Measurements from ENCODE around the gene INTS3.

The INTS3 gene

DNA sequence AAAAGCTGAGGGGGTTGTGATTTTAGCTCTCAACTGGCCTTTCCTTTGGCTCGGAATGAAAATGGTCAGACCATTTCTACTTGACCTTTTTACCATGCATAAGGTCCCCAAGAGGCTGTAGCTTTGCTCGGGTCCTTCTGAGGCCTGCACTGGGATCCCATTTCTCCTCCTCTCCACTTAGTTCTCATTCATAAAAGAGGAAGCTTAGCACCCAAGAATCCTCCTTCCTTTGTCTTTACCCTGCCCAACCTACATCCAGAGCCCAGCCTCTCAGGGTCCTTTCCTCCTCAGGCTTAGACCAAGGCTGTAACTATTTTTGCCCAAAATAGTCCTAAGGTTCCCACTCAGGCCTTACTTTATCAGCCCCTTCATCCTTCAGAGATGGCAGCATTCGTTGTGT is 41.4 kb downstream of the INTS3 start:
- TF ChIP-seq PAX5 (IDR thresholded peaks at IDR 0.05; ENCODE audit: insufficient read depth, low read length, severe bottlenecking) = no peak
- TF ChIP-seq SPI1 (IDR thresholded peaks at IDR 0.05; ENCODE audit: low read depth, low read length) = no peak
- TF ChIP-seq POLR2A (IDR thresholded peaks at IDR 0.05; ENCODE audit: low read depth, low read length) = no peak
- no peak for TF ChIP-seq POLR2AphosphoS5 (IDR thresholded peaks at IDR 0.05; ENCODE audit: low read depth, low read length)
- FAIRE-seq (no peak), DNase-seq (ENCODE audit: insufficient read length, low spot score) (no peak)

GRCh38 chr1:153770797-153771196 is 42.9 kb downstream of the INTS3 start:
- no peak for DNase-seq (ENCODE audit: insufficient read length, low spot score)
- no peak for FAIRE-seq
- no peak for TF ChIP-seq PAX5 (IDR thresholded peaks at IDR 0.05; ENCODE audit: insufficient read depth, low read length, severe bottlenecking)
- no peak for TF ChIP-seq POLR2A (IDR thresholded peaks at IDR 0.05; ENCODE audit: low read depth, low read length)
- TF ChIP-seq TAF1 (IDR thresholded peaks at IDR 0.05; ENCODE audit: low read depth, low read length) = no peak
- no peak for TF ChIP-seq POU2F2 (IDR thresholded peaks at IDR 0.05; ENCODE audit: low read depth, low read length)

GRCh38 chr1:153771261-153771660 is 43.4 kb downstream of the INTS3 start:
- FAIRE-seq (no peak), DNase-seq (ENCODE audit: insufficient read length, low spot score) (no peak)
- TF ChIP-seq POLR2AphosphoS5 (IDR thresholded peaks at IDR 0.05; ENCODE audit: low read depth, low read length) (no peak), POLR2A (IDR thresholded peaks at IDR 0.05; ENCODE audit: low read depth, low read length) (no peak)

DNA sequence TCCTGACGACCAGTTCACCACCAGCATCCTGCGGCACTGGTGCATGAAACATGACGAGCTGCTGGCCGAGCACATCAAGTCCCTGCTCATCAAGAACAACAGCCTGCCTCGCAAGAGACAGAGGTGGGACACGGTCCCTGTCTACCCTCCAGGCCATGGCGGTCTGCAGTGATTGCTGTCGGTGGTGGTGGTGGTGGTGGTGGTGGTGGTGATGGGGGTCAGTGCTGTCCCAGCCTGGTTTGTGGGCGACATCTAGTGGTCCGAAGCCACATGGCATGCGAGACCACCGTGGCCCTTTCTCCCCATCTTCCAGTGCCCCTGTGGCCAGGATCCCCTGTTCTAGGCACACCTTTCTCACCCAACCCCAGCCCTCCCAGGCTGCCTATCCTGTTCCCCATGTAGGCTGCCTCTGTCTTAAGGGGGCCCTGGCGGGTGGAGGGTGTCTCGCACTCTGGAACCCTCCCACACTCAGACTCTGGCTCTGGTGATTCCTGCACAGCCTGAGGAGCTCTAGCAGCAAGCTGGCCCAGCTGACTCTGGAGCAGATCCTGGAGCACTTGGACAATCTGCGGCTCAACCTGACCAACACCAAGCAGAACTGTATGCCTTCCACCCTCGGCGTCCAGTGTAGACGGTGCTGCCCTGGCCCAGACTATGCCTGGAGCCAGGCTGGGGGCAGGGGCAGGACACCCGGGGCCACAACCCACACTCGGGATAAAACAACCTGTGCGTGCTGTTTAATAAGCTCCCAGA is 44.2 kb downstream of the INTS3 start:
- DNase-seq (ENCODE audit: insufficient read length, low spot score) (no peak), FAIRE-seq (peak; percentile 66)
- TF ChIP-seq TAF1 (IDR thresholded peaks at IDR 0.05; ENCODE audit: low read depth, low read length) (no peak), POLR2AphosphoS5 (IDR thresholded peaks at IDR 0.05; ENCODE audit: low read depth, low read length) (no peak), SPI1 (IDR thresholded peaks at IDR 0.05; ENCODE audit: low read depth, low read length) (no peak)

DNA sequence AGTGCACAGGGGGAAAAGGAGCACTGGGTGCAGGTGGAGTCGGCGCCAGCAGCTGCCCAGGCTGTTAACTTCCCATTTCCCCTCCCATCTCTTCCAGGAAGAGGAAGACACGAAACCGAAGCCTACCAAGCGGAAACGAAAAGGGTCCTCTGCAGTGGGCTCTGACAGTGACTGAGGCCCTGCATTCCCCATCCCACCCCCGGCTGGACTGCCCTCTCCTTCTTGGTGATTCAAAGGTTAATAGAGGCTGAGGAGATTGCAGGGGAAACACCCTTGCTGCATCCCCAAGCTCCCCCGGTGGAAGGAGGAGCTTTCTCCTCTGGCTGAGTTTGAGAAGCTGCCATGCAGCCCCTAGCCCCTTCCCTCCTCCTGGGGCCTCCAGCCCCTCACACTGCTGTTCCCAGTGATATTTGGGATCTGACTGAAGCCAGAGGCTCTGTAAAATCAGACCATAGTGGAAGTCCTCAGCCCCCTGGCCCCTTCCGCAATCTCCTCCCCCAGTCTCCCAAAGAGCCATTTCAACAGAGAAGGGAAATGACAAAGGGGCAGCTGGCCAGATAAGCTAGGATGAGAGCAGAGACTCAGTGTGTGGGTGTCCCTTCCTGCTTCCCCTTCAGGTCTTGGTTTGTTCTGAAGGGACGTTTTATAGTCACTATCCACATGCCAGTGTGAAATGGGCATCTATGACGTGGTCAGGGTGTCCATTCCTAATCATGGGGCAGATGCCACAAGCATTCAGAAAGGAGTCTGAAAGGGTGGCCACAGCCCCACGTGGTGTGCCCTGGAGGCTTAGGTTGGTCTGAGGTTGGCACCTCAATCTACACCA is 45.5 kb downstream of the INTS3 start:
- TF ChIP-seq TAF1 (IDR thresholded peaks at IDR 0.05; ENCODE audit: low read depth, low read length) (no peak), SPI1 (IDR thresholded peaks at IDR 0.05; ENCODE audit: low read depth, low read length) (no peak), PAX5 (IDR thresholded peaks at IDR 0.05; ENCODE audit: insufficient read depth, low read length, severe bottlenecking) (no peak), POLR2AphosphoS5 (IDR thresholded peaks at IDR 0.05; ENCODE audit: low read depth, low read length) (no peak), POU2F2 (IDR thresholded peaks at IDR 0.05; ENCODE audit: low read depth, low read length) (no peak), POLR2A (IDR thresholded peaks at IDR 0.05; ENCODE audit: low read depth, low read length) (no peak)
- DNase-seq (ENCODE audit: insufficient read length, low spot score) = no peak

GRCh38 chr1:153774026-153774595 is 46.3 kb downstream of the INTS3 start:
- TF ChIP-seq PAX5 (IDR thresholded peaks at IDR 0.05; ENCODE audit: insufficient read depth, low read length, severe bottlenecking) (no peak), POLR2A (IDR thresholded peaks at IDR 0.05; ENCODE audit: low read depth, low read length) (no peak), TAF1 (IDR thresholded peaks at IDR 0.05; ENCODE audit: low read depth, low read length) (no peak), SPI1 (IDR thresholded peaks at IDR 0.05; ENCODE audit: low read depth, low read length) (no peak), POLR2AphosphoS5 (IDR thresholded peaks at IDR 0.05; ENCODE audit: low read depth, low read length) (no peak)
- peak; percentile 80 for FAIRE-seq
- DNase-seq (ENCODE audit: insufficient read length, low spot score) = no peak

More for the DNA sequence above, 45.5 kb downstream of the INTS3 start:
- FAIRE-seq = peak; percentile 40

DNA sequence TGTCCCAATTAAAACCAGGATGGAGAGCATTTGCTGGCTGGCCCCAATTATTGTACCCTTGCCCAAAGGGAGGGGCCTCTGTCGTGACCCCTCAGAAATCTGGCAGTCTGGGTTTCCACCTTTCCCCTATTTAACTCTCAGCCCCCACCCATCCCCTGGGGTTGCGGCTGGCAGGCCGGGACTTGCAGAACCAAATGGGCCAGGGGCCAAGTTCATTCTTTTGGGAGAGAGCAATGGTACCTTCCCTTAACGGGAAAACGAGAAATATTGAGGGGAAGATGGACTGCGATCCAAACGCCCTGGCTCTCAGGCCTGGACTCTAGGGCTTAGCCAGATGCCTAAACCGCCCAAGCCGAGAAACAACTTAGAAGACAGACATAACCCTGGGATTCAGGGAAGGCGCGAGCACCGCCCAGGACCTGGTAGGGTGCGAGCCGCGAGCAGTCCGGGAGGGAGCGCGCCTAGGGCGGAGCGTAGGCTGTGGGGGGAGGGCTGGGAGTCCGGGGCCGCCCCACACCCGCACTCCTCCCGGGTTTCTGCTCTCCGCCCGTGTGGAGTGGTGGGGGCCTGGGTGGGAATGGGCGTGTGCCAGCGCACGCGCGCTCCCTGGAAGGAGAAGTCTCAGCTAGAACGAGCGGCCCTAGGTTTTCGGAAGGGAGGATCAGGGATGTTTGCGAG is 47.1 kb downstream of the INTS3 start, which contains the start of gene SLC27A3:
TSS of gene SLC27A3 (plus strand) at position 628 of the 678 bp plus-strand sequence. CDS start 91 bp downstream, outside the sequence.
- TF ChIP-seq PAX5 (IDR thresholded peaks at IDR 0.05; ENCODE audit: insufficient read depth, low read length, severe bottlenecking) = no peak
- TF ChIP-seq SPI1 (IDR thresholded peaks at IDR 0.05; ENCODE audit: low read depth, low read length) = no peak
- no peak for TF ChIP-seq POLR2AphosphoS5 (IDR thresholded peaks at IDR 0.05; ENCODE audit: low read depth, low read length)
- no peak for TF ChIP-seq TAF1 (IDR thresholded peaks at IDR 0.05; ENCODE audit: low read depth, low read length)
- no peak for TF ChIP-seq POLR2A (IDR thresholded peaks at IDR 0.05; ENCODE audit: low read depth, low read length)
- no peak for TF ChIP-seq POU2F2 (IDR thresholded peaks at IDR 0.05; ENCODE audit: low read depth, low read length)
- no peak for FAIRE-seq
- DNase-seq (ENCODE audit: insufficient read length, low spot score) = peak; percentile 48

GRCh38 chr1:153775458-153776327 is 47.8 kb downstream of the INTS3 start:
- FAIRE-seq (peak; percentile 97), DNase-seq (ENCODE audit: insufficient read length, low spot score) (peak; percentile 68)
- TF ChIP-seq SPI1 (IDR thresholded peaks at IDR 0.05; ENCODE audit: low read depth, low read length) (peak; percentile 42; the same call in 1 of the 2 replicates), POU2F2 (IDR thresholded peaks at IDR 0.05; ENCODE audit: low read depth, low read length) (no peak)

DNA sequence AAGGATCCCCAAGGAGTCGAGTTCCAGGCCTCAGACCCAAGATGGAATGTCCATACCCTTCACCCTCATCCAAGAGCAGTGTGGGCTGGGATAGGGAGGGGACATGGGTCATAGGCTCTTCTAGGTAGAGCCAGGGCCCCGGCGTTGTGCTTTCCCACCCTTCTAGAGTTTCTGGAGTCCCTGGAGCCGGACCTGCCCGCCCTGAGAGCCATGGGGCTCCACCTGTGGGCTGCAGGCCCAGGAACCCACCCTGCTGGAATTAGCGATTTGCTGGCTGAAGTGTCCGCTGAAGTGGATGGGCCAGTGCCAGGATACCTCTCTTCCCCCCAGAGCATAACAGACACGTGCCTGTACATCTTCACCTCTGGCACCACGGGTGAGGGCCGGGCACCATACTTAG is 48.5 kb downstream of the INTS3 start:
- TF ChIP-seq SPI1 (IDR thresholded peaks at IDR 0.05; ENCODE audit: low read depth, low read length) (no peak), POLR2A (IDR thresholded peaks at IDR 0.05; ENCODE audit: low read depth, low read length) (no peak), TAF1 (IDR thresholded peaks at IDR 0.05; ENCODE audit: low read depth, low read length) (no peak), POU2F2 (IDR thresholded peaks at IDR 0.05; ENCODE audit: low read depth, low read length) (no peak), PAX5 (IDR thresholded peaks at IDR 0.05; ENCODE audit: insufficient read depth, low read length, severe bottlenecking) (no peak), POLR2AphosphoS5 (IDR thresholded peaks at IDR 0.05; ENCODE audit: low read depth, low read length) (no peak)
- DNase-seq (ENCODE audit: insufficient read length, low spot score) = no peak
- FAIRE-seq = no peak

Data from GM12891 (cell line).